Keratinocyte (primary cell): ENCODE data around the gene PIGU. TPM values are rescaled to one million over a fixed set of nuclear protein-coding genes. Genes with fewer than 3 reads are reported as not detected.

Experiments
- DNase-seq: peaks from one replicate; pipeline ENCODE4 v3.0.0-alpha.2; 2011; ENCODE audit warnings: low read depth, missing footprints, low spot score
- FAIRE-seq: peaks from 2 replicates; lab custom pipeline; 2011; peaks lifted over from hg19 to GRCh38; lab: Jason Lieb, UNC
- H2AFZ ChIP-seq: 2 replicates; pipeline ENCODE4 v1.6.0; 2012; ENCODE audit warnings: low read length, control low read depth, inconsistent platforms; ENCODE audit not compliant: control insufficient read depth
- H3K27ac ChIP-seq: 2 replicates; pipeline ENCODE4 v1.5.1; 2011; ENCODE audit warnings: low read length; ENCODE audit not compliant: control insufficient read depth, insufficient read depth
- H3K27me3 ChIP-seq: 3 replicates; pipeline ENCODE4 v1.6.0; 2011; ENCODE audit warnings: low read length; ENCODE audit not compliant: control insufficient read depth, insufficient read depth; ENCODE audit errors: extremely low read depth
- H3K36me3 ChIP-seq, 2 experiments: 2 replicates in 1 of 2; 3 replicates in 1 of 2; pipeline ENCODE4 v1.5.1; 2011; ENCODE audit warnings: low read length in 2 of 2, mild to moderate bottlenecking in 1 of 2; ENCODE audit not compliant: control insufficient read depth in 2 of 2, insufficient read depth in 2 of 2; ENCODE audit errors: extremely low read depth in 1 of 2
- H3K4me1 ChIP-seq: 3 replicates; pipeline ENCODE4 v1.5.1; 2011; ENCODE audit warnings: low read length; ENCODE audit not compliant: control insufficient read depth, insufficient read depth; ENCODE audit errors: extremely low read depth
- H3K4me2 ChIP-seq: 3 replicates; pipeline ENCODE4 v1.6.0; 2011; ENCODE audit warnings: low read depth, low read length; ENCODE audit not compliant: control insufficient read depth, insufficient read depth; ENCODE audit errors: extremely low read depth
- H3K4me3 ChIP-seq, 3 experiments: fragments of 200-600 bp in 1 of 3; sonication (generic) in 1 of 3; 2 replicates in 2 of 3; 3 replicates in 1 of 3; pipeline ENCODE4 v1.5.1; 2011 to 2016; ENCODE audit warnings: low read length in 3 of 3, mild to moderate bottlenecking in 3 of 3, control low read depth in 2 of 3, inconsistent platforms in 1 of 3, low read depth in 1 of 3, mixed read lengths in 1 of 3, mixed run types in 1 of 3, moderate library complexity in 1 of 3; ENCODE audit not compliant: control insufficient read depth in 2 of 3, insufficient read depth in 2 of 3; ENCODE audit errors: extremely low read depth in 1 of 3
- H3K79me2 ChIP-seq: 2 replicates; pipeline ENCODE4 v1.6.0; 2012; ENCODE audit warnings: low read length; ENCODE audit not compliant: control insufficient read depth, insufficient read depth
- H3K9ac ChIP-seq: 3 replicates; pipeline ENCODE4 v1.6.0; 2011; ENCODE audit warnings: low read length; ENCODE audit not compliant: control insufficient read depth, insufficient read depth; ENCODE audit errors: extremely low read depth
- H3K9me1 ChIP-seq: 3 replicates; pipeline ENCODE4 v1.6.0; 2011; ENCODE audit warnings: low read length; ENCODE audit not compliant: control insufficient read depth, insufficient read depth; ENCODE audit errors: extremely low read depth
- H3K9me3 ChIP-seq: 2 replicates; pipeline ENCODE4 v1.5.1; 2012; ENCODE audit warnings: low read depth, low read length; ENCODE audit not compliant: control insufficient read depth
- H4K20me1 ChIP-seq: 3 replicates; pipeline ENCODE4 v1.6.0; 2011; ENCODE audit warnings: low read length; ENCODE audit not compliant: control insufficient read depth, insufficient read depth; ENCODE audit errors: extremely low read depth
- EZH2 ChIP-seq: IDR thresholded peaks from one replicate; pipeline ENCODE4 v1.6.1; 2012; ENCODE audit warnings: inconsistent platforms, mild to moderate bottlenecking, low read length, moderate library complexity
- dilution Hi-C: fragments of 300-500 bp; cut with MboI; formaldehyde crosslinking; loops from one replicate; pipeline ENCODE4 v1.7.0; 2020; ENCODE audit warnings: low sequenced_read_pairs; ENCODE audit not compliant: extremely low pct_ligation_motif_present
- polyA plus RNA-seq, 5 experiments: library from polyadenylated mRNA; depleted of rRNA in 3 of 5; stranded (reverse) in 3 of 5; stranded (forward) in 1 of 5; unstranded in 1 of 5; fragments of >200 nt; gene quantifications; 1 replicate in 1 of 5; 2 replicates in 3 of 5; 3 replicates in 1 of 5; pipeline versions ENCODE4 v1.2.1 to v1.2.3, GENCODE V29; 2011 to 2012; ENCODE audit warnings: missing spikeins in 2 of 5, low read depth in 1 of 5, low replicate concordance in 1 of 5
- TF ChIP-seq, protein P1 (sequence below), 3 experiments: IDR thresholded peaks in 1 of 3; conservative IDR thresholded peaks in 1 of 3; optimal IDR thresholded peaks in 1 of 3; 2 replicates in 2 of 3; 3 replicates in 1 of 3; pipeline versions ENCODE3 to v1.5.1; 2011; ENCODE audit warnings: low read length in 3 of 3, mild to moderate bottlenecking in 3 of 3, moderate library complexity in 2 of 3, control low read depth in 1 of 3, inconsistent platforms in 1 of 3; ENCODE audit not compliant: insufficient read depth in 2 of 3; ENCODE audit errors: extremely low read depth in 1 of 3

The PIGU gene
- polyA plus RNA-seq, 1 donor (not counting 4 experiments of a cell fraction or from before 2014, with no cell fraction given): 48.0 TPM

DNA sequence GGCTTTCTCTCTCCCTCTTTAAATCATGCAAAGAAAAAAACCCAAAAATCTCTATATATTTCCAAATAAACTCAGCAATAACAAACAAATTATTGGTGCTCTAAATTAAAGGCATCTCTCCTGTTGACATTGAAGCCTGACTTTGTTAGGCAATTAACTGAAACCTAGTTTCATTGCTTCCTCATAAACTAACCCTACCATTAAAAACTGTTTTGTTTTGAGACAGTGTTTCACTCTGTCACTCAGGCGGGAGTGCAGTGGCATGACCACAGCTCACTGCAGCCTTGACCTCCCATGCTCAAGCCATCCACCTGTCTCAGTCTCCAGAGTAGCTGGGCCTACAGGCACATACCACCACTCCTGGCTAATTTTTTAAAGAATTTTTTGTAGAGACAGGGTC is 34.9 kb downstream of the PIGU start:
- FAIRE-seq: no peak

DNA sequence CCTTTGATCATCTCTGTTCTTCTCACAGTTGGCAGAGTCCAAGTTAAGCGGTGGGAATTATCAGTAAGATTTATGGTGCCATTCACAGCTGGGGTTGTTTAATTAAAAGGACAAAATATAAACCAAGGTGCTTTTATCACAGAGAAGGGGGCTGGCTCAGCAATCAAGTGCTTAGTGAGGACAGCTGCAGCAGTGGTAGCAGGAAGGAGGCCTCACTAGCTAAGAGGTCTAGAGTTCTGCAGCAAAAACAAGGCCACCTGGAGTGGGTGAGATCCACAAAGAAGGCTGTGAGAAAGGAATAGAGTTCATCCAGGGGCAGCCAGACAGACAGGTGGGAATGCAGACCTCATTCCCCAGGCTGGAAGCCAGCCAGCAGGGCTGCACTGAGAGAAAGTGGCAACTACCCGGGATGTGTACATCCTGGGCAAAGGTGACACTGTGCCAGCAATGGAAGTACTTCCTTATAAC is 37.1 kb downstream of the PIGU start:
- no peak overlapping the region for H3K4me2 ChIP-seq
- FAIRE-seq (no peak), DNase-seq (no peak)
- H3K4me1 ChIP-seq: no peaks in the 10 kb centered on the region
- no peaks in the 10 kb centered on the region for H4K20me1 ChIP-seq
- H3K27me3 ChIP-seq: no peaks in the 10 kb centered on the region
- H3K4me3 ChIP-seq: no peak overlapping the region
- no peaks in the 10 kb centered on the region for H3K36me3 ChIP-seq
- no peaks in the 10 kb centered on the region for H3K9me1 ChIP-seq
- H3K27ac ChIP-seq: no peak overlapping the region
- no peak for TF ChIP-seq EZH2
- TF ChIP-seq, protein P1, sequence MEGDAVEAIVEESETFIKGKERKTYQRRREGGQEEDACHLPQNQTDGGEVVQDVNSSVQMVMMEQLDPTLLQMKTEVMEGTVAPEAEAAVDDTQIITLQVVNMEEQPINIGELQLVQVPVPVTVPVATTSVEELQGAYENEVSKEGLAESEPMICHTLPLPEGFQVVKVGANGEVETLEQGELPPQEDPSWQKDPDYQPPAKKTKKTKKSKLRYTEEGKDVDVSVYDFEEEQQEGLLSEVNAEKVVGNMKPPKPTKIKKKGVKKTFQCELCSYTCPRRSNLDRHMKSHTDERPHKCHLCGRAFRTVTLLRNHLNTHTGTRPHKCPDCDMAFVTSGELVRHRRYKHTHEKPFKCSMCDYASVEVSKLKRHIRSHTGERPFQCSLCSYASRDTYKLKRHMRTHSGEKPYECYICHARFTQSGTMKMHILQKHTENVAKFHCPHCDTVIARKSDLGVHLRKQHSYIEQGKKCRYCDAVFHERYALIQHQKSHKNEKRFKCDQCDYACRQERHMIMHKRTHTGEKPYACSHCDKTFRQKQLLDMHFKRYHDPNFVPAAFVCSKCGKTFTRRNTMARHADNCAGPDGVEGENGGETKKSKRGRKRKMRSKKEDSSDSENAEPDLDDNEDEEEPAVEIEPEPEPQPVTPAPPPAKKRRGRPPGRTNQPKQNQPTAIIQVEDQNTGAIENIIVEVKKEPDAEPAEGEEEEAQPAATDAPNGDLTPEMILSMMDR (optimal IDR thresholded peaks at IDR 0.05 in 1 of 3, IDR thresholded peaks at IDR 0.05 in 1 of 3, conservative IDR thresholded peaks at IDR 0.05 in 1 of 3; ENCODE audit: extremely low read depth in 1 of 3, insufficient read depth in 2 of 3, low read length in 3 of 3): no peak
- dilution Hi-C loops: no loop called here
- no peak overlapping the region for H2AFZ ChIP-seq
- no peaks in the 10 kb centered on the region for H3K79me2 ChIP-seq
- H3K9me3 ChIP-seq: no peaks in the 10 kb centered on the region
- H3K9ac ChIP-seq: no peak overlapping the region

More for the DNA sequence above, 34.9 kb downstream of the PIGU start:
- no peak overlapping the region for H2AFZ ChIP-seq
- no peak overlapping the region for H3K9ac ChIP-seq
- no peaks in the 10 kb centered on the region for H4K20me1 ChIP-seq
- no peaks in the 10 kb centered on the region for H3K79me2 ChIP-seq
- TF ChIP-seq, protein P1 (optimal IDR thresholded peaks at IDR 0.05 in 1 of 3, IDR thresholded peaks at IDR 0.05 in 1 of 3, conservative IDR thresholded peaks at IDR 0.05 in 1 of 3; ENCODE audit: extremely low read depth in 1 of 3, insufficient read depth in 2 of 3, low read length in 3 of 3): no peak
- no peak for TF ChIP-seq EZH2
- no peak overlapping the region for H3K27ac ChIP-seq
- H3K9me3 ChIP-seq: no peaks in the 10 kb centered on the region
- H3K36me3 ChIP-seq: no peaks in the 10 kb centered on the region
- dilution Hi-C loops: no loop called here
- H3K4me2 ChIP-seq: no peak overlapping the region
- no peaks in the 10 kb centered on the region for H3K4me1 ChIP-seq
- no peak overlapping the region for H3K4me3 ChIP-seq
- no peaks in the 10 kb centered on the region for H3K9me1 ChIP-seq
- no peak for DNase-seq
- H3K27me3 ChIP-seq: no peaks in the 10 kb centered on the region
